GM11168 (cell line): ENCODE measurements around the gene SAXO1.
"Not testable (repeated sequence)": the region's sequence is repeated elsewhere in the genome, so short reads cannot be mapped to it uniquely, and the experiment has no call there.

Experiments used
- in situ Hi-C: fragments of 300-500 bp; cut with MboI; formaldehyde crosslinking; loops from one replicate; pipeline ENCODE4 v1.12.0; 2022; ENCODE audit warnings: low sequenced_read_pairs; ENCODE audit not compliant: unreplicated experiment

Gene SAXO1, protein sequence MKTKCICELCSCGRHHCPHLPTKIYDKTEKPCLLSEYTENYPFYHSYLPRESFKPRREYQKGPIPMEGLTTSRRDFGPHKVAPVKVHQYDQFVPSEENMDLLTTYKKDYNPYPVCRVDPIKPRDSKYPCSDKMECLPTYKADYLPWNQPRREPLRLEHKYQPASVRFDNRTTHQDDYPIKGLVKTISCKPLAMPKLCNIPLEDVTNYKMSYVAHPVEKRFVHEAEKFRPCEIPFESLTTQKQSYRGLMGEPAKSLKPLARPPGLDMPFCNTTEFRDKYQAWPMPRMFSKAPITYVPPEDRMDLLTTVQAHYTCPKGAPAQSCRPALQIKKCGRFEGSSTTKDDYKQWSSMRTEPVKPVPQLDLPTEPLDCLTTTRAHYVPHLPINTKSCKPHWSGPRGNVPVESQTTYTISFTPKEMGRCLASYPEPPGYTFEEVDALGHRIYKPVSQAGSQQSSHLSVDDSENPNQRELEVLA

DNA sequence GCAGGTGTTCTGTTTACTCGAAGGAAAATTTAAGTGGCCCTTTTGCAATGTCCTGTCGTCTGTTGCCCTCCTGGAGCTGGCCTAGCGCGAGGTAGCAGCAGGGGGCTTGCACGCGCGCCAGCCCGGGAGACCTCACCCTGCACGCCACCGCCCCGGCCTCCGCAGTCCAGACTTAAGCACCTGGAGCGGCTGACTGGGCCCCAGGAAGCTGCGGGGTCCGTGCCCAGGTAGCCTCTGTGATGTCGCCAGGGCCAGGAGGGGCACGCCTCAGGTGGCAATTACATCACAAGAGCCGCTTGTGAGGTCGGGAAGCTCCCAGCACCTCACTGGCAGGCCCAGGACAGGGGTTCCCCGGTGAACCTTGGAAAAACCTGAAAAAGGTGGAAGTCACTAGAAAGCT is at the start of gene SAXO1:
SAXO1 (minus strand) TSS at position 195 of the 400 bp plus-strand sequence. CDS start 301 bp downstream, outside the sequence.
- in situ Hi-C loops, result loop anchor here (10.0 kb wide), 1 partner anchor 778 kb away; no protein-coding TSS in a partner anchor

DNA sequence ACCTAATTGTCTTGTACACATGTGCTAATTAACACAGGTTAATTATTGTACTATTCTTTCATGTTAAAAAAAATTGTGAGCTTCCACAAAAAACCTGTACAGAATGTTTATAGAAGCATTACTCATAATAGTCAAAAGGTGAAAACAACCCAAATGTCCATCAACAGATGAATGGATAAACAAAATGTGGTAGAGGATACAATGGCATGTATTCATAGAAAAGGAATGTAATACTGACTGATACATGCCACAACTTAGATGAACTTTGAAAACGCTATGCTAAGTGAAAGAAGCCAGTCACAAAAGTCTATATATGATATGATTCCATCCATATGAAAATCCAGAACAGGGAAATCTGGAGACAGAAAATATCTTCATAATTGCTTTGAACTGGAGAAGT is 41.8 kb upstream of the SAXO1 start:
- in situ Hi-C loops, result loop anchor here (25.0 kb wide), 1 partner anchor 387 kb away; no protein-coding TSS in a partner anchor

DNA sequence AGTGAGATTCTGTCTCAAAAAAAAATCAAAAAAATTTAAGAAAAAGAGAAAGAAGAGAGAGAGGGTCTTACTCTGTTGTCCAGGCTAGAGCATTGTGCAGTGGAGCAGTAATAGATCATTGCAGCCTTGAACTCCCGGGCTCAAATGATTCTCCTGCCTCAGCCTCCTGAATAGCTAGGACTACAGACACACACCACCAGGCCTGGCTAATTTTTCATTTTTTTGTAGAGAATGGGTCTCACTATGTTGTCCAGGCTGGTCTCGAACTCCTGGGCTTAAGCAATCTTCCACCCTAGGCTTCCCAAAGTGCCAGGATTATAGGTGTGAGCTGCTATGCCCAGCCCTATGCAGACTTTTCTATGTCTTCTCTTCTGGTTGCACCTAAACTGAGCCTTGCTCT is 41.2 kb upstream of the SAXO1 start:
- in situ Hi-C loops, result no loop called here

DNA sequence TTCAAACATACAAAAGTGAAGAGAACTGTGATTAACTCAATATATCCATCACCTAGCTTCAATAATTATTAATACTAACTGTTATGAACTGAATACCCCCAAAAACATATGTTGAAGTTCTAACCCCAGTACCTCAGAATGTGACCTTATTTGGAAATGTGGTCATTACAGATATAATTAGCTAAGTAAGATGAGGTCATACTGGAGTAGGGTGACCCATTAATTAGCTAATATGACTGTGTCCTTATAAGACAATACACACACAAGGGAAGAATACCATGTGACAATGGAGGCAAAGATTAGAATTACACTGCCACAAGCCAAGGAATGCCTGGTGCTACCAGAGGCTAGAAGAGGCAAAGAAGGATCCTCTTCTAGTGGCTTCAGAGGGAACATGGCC is 24.0 kb upstream of the SAXO1 start:
- in situ Hi-C loops, result no loop called here

DNA sequence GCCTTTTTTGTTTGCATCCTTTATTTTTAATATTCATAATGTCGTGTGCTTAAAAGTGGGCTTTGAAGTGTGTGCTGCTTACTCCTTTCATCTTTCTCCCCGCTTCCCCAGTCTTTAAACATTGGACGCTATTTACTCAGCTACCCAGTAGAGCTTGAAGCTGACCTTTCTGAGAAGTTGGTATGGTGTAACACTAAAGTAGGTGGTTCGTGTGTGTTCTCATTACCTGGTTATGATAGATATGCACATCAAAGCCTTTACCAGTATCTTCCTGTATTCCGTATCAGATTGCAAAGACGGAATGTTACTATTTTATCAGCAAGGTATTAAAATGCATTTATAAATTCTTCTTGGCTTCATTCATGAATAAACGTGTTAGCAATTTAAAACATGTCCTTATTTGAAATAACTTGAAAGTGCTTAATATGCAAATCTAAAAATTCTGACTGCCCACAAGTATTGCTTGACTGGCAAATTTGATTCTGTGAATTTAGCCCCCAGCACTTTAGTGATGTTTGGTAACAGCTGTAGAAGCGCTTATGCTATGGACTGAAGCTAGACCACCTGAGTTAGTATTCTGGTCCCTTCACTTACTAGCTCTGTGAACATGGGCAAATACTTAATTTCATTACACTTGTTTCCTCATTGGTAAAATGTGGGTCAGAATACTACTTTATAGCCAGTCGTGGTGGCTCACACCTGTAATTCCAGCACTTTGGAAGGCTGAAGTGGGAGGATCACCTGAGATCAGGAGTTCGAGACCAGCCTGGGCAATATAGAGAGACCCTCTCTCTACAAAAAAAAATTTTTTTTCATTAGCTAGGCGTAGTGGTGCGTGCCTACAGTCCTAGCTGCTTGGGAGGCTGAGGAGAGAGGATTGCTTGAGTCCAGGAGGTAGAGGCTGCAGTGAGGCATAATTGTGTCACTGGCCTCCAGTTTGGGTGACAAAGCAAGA is 17.9 kb upstream of the SAXO1 start:
- in situ Hi-C loops, result no loop called here

DNA sequence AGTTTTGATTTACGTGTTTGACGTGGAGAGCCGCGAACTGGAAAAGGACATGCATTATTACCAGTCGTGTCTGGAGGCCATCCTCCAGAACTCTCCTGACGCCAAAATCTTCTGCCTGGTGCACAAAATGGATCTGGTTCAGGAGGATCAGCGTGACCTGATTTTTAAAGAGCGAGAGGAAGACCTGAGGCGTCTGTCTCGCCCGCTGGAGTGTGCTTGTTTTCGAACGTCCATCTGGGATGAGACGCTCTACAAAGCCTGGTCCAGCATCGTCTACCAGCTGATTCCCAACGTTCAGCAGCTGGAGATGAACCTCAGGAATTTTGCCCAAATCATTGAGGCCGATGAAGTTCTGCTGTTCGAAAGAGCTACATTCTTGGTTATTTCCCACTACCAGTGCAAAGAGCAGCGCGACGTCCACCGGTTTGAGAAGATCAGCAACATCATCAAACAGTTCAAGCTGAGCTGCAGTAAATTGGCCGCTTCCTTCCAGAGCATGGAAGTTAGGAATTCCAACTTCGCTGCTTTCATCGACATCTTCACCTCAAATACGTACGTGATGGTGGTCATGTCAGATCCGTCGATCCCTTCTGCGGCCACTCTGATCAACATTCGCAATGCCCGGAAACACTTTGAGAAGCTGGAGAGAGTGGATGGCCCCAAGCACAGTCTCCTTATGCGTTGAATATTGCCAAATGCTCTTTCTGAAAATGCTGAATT is 17.1 kb upstream of the SAXO1 start:
- in situ Hi-C loops, result no loop called here

DNA sequence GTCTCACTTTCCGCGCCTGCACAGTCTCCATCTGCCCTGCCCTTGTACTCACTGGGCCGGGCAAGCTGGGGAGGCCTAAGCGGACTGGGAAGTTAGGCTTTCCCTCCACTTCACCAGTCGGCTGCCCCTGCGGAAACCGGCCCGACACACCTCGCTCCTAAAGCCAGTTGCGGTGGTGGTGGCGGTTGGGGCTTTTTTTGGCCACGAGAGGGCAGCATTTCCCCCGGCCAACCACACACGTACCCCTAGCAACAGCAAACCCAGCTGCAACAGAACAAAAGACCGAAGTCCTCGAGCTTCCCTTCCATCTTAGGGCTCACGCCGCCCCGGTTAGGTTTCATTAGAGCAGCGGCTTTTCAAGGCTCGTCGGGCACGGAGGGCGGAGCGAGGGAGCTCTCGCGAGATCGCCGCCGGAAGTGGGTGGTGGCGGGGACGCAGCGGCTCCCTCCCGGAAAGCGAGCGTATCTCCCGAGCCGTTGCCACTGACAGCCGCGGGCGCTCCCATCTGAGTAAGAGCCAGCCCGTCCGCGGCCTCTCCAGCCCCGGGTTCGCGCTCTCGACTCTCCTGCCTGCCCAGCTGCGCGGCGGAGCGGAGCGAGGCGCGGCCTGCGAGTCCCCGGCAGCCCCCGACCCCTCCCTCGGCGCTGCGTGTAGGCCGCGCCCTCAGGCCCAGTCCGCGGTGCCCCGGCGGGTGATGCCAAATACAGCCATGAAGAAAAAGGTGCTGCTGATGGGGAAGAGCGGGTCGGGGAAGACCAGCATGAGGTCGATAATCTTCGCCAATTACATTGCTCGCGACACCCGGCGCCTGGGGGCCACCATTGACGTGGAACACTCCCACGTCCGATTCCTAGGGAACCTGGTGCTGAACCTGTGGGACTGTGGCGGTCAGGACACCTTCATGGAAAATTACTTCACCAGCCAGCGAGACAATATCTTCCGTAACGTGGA is 16.2 kb upstream of the SAXO1 start, which contains the start of gene RRAGA:
RRAGA (plus strand) TSS at position 462 of the 951 bp plus-strand sequence; CDS start at position 695, 233 bp downstream.
- in situ Hi-C loops, result no loop called here

DNA sequence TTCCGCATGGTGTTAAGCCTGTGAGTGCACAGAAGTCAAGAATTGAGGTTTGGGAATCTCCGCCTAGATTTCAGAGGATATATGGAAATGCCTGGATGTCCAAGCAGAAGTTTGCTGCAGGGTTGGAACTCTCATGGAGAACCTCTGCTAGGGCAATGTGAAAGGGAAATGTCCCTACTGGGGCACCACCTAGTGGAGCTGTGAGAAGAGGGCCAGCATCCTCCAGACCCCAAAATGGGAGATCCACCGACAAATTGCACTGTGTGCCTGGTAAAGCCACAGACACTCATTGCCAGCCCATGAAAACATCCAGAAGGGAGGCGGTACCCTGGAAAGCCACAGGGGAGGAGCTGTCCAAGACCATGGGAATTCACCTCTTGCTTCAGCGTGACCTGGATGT is 3.6 kb upstream of the SAXO1 start:
- in situ Hi-C loops, result loop anchor here (10.0 kb wide), 1 partner anchor 782 kb away; no protein-coding TSS in a partner anchor

DNA sequence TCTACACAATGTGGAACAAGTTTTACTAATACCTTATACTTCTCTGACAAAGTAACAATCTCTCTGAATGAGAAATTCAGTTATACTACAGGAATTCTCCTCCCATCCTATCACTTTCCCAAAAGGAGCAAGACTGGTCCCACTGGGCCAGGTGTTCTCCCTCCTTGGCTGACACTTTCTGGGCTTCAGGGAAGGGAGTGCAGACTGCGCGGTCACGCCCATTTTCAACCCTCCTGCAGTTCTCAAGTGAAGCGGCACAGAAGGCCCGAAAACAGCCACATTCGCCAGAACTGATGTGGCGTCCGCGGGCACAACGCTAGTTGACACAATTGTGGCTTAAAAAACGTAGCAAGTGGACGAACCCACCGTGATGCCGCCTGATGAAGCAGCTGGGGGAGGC is 603 bp downstream of the SAXO1 start:
- in situ Hi-C loops, result loop anchor here (10.0 kb wide), 1 partner anchor 778 kb away; no protein-coding TSS in a partner anchor

DNA sequence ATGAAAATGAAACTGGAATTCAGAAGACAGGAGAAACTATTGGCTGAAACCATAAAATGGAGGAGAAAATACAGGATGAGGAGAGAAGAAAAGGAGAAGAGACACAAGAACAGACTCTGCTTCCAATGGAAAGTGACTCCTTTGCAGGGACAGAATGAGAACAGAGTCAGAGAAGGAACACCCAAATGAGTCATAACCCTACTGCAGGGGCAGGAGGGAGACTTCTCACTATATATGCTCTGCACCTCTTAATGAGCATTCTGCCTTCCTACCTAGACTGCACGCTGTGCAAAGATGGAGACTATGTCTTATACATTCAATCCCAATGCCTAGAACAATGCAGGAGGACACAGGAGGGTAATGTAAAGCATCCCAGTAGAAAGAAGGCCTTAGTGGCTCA is 2.1 kb downstream of the SAXO1 start:
- in situ Hi-C loops, result loop anchor here (10.0 kb wide), 1 partner anchor 776 kb away; no protein-coding TSS in a partner anchor

DNA sequence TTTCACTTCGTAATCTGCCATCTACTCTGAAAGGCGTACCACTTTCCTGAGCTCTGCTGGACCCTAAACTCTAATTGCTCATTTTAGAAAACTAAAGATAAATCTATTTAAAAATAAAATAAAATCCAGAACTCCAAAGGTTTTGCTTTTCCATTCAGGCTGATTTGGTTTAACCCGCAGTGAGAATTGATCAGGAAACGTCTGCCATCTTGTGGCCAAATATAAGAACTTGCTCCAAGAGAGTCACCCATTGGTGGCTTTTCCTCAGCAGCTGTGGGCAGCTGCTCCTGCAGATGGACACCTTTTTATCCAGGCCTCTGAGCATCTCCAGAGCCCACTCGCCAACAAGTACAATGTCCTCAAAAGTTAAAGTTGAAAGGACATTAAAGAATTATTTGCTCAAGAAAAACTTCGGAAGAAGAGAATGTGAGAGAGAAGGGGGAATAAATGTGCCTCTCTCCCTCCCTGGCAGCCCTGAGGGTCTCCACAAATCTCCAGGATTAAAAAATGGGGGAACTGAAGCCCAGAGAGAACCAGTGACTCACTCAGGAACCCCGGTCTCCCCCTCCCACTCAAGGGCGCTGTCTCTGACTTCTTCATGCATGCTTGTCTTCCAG is 4.1 kb downstream of the SAXO1 start:
- in situ Hi-C loops, result no loop called here

DNA sequence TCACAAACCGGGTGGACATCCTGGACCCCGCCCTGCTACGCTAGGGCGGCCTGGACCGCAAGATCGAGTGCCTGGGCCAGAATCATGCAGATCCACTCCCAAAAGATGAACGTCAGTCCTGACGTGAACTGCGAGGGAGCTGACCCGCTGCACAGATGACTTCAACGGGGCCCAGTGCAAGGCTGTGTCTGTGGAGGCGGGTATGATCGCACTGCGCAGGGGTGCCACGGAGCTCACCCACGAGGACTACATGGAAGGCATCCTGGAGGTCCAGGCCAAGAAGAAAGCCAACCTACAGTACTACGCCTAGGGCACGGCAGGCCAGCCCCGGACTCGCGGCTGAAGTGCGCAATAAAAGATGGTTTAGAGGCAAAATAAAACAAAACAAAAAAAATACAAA is 5.2 kb downstream of the SAXO1 start:
- in situ Hi-C loops, result no loop called here

DNA sequence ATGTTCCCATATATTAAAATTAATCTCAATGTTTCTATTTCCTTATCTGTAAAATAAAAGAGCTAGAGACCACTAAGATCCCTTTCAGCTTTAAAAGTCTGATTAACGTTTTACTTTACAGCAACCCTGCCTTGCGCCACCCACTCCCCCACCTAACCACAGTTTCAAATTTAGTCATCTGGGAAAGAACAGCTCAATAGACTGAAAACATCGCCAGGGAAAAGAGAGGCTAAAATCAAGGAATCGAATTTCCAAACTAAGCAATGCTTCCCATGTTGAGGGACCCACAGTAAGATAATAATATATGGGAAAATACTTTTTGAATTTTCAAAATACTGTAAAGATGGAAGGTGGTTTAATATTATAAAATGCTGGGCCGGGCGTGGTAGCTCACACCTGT is 6.6 kb downstream of the SAXO1 start:
- in situ Hi-C loops, result no loop called here

DNA sequence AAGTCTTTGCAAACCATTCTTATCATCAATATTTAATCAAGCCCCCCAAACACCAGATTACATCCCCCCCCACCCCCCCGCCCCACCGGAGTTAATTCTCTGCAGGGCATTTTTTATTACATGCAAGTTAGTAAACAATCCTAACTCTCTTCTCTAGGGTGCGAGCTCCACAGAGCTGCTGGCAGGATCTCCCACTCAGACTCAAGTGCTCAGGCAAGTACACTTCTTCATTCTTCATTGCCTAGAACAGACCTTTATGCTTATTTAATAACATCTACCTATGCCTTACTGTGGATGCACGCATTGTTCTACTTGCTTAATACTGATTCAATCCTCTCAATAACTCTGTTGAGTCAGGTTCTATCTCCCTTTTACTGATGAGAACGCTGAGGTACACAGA is 9.9 kb downstream of the SAXO1 start:
- in situ Hi-C loops, result no loop called here

DNA sequence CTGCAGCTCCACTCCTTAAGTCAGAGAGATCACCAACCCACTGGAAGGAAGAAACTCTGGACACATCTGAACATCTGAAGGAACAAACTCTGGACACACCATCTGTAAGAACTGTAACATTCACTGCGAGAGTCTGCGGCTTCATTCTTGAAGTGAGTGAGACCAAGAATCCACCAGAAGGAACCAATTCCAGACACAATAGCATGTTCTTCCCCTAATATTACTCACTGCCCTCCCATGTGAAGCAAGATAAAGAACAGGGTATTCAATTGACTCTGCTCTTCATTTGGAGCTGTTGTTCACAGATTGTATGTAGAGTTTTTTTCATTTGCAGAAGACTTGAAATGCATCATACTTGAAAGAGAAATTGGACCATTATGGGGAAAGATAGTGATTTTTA is 10.8 kb downstream of the SAXO1 start:
- in situ Hi-C loops, result no loop called here

DNA sequence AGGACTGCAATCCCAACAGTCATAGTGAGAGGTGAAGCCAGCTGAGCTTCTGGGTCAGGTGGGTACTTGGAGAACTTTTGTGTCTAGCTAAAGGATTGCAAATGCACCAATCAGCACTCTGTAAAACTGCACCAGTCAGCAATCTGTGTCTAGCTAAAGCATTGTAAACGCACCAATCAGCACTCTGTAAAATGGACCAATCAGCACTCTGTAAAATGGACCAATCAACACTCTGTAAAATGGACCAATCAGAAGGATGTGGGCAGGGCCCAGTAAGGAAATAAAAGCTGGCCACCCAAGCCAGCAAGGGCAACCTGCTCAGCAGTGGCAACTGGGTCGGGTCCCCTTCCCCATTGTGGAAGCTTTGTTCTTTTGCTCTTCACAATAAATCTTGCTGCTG is 11.4 kb downstream of the SAXO1 start:
- in situ Hi-C loops, result not testable (repeated sequence)

DNA sequence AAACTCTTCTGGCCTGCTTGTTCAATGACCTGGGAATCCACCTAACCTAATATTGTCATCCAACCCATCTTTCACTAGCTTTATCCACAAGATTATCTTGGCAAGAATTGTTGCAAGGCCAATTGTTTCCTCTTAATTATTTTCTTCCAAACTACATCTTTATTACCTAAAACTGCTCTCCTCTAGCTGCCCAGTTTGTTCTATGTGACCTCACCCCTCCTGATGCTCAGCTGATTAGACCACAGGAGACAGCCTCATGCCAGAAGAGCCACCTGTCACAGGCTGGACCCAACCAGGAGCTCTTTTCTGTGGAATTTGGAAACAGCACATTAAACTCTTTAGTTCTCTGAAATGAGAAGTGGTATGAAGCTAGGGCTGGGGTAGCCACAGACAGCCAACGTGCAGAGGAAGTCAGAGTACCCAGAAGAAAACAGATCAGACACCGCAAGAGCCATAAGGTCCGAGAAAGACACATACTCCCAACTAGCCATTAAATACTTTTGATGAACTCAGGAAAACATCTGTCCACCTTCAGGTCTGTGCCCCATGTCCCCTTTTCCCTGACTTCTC is 12.0 kb downstream of the SAXO1 start:
- in situ Hi-C loops, result no loop called here

DNA sequence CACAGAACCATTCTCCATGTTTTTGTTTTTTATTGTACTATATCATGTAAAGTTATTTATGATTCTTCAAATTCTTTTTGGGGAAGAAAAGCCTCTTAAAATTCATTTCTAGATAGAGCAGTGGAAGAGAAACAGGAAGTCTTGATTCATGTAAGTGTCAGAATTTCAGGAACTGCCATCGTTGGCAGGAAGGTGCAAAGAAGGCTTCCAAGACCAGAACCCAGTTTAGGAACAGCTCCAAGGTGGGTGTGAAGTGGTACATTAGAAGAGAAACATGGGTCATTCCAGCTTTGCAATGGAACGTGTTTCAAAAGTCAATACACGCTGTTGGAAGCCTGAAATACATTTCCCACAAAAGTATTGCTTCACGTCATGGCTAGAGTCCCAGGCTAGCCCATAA is 14.8 kb downstream of the SAXO1 start:
- in situ Hi-C loops, result no loop called here
